Sigmoid colon (tissue), 4 donors: ENCODE results near the gene PRM1.

Experiments used
- EP300 ChIP-seq, 4 donors: sonication (generic); formaldehyde crosslinking; IDR thresholded peaks; one replicate each; pipeline ENCODE4 v1.6.1; 2017; ENCODE audit warnings: antibody characterized with exemption in 4 of 4
- POLR2A ChIP-seq, 2 donors: fragments of 450-650 bp; IDR thresholded peaks; one replicate each; pipeline ENCODE4 v1.6.1; 2016; ENCODE audit warnings: antibody characterized with exemption in 2 of 2, mild to moderate bottlenecking in 2 of 2, moderate library complexity in 2 of 2
- TF ChIP-seq, protein P1 (sequence below), 4 experiments: fragments of 450-650 bp in 3 of 4; fragments of 200-600 bp in 1 of 4; IDR thresholded peaks; one replicate each; pipeline ENCODE4 v1.5.1; 2016 to 2019; ENCODE audit warnings: antibody characterized with exemption in 4 of 4, mild to moderate bottlenecking in 3 of 4, moderate library complexity in 2 of 4

DNA sequence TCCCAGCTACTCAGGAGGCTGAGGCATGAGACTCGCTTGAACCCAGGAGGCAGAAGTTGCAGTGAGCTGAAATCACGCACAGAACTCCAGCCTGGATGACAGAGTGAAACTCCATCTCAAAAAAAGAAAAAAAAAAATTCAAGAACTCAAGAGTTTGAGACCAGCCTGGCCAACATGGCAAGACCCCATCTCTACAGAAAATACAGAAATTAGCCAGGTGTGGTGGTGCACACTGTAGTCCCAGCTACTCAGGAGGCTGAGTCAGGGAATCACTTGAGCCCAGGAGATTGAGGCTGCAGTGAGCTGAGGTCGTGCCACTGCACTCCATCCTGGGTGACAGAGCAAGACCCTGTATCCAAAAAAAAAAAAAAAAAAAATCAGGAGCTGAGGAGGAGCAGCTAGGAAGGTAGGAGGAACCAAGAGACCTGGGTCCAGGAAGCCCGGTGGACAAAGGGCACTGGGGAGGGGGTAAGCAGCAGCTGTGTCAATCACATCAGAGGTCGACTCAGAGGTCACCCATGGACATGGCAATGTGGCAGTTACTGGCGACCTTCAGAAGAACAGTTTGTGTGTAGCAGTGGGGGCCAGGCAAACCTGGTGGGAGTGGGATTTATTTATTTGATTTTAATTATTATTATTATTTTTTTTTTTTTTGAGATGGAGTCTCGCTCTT lies 11.1 kb upstream of the PRM1 start:
- TF ChIP-seq, protein P1, sequence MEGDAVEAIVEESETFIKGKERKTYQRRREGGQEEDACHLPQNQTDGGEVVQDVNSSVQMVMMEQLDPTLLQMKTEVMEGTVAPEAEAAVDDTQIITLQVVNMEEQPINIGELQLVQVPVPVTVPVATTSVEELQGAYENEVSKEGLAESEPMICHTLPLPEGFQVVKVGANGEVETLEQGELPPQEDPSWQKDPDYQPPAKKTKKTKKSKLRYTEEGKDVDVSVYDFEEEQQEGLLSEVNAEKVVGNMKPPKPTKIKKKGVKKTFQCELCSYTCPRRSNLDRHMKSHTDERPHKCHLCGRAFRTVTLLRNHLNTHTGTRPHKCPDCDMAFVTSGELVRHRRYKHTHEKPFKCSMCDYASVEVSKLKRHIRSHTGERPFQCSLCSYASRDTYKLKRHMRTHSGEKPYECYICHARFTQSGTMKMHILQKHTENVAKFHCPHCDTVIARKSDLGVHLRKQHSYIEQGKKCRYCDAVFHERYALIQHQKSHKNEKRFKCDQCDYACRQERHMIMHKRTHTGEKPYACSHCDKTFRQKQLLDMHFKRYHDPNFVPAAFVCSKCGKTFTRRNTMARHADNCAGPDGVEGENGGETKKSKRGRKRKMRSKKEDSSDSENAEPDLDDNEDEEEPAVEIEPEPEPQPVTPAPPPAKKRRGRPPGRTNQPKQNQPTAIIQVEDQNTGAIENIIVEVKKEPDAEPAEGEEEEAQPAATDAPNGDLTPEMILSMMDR (IDR thresholded peaks at IDR 0.05), result no peak
- TF ChIP-seq EP300 (IDR thresholded peaks at IDR 0.05) (no peak), POLR2A (IDR thresholded peaks at IDR 0.05) (no peak)
